NCI-H526 treated with DMSO at 0.1 percent for 48 hours (cell line): ENCODE results near the gene ADGRG1.

Experiments
- DNase-seq: peaks from one replicate; lab custom pipeline; 2025; lab: John Stamatoyannopoulos, UW

ADGRG1 gene

GRCh38 chr16:57648581-57649442 is 20.4 kb downstream of the ADGRG1 start:
- DNase-seq: peak; percentile 3

- DNase-seq: no peak
Observed at GRCh38 chr16:57649443-57649751, 21.0 kb downstream of the ADGRG1 start.

GRCh38 chr16:57649846-57650245 is 21.4 kb downstream of the ADGRG1 start:
- DNase-seq: no peak

GRCh38 chr16:57651344-57652333 is 23.2 kb downstream of the ADGRG1 start:
- DNase-seq: no peak

GRCh38 chr16:57652695-57653471 is 24.5 kb downstream of the ADGRG1 start:
- DNase-seq: no peak

- DNase-seq: no peak
Observed at GRCh38 chr16:57653936-57654335, 25.5 kb downstream of the ADGRG1 start.

GRCh38 chr16:57656342-57656955 is 28.0 kb downstream of the ADGRG1 start:
- no peak for DNase-seq

GRCh38 chr16:57657228-57657627 is 28.8 kb downstream of the ADGRG1 start:
- no peak for DNase-seq

GRCh38 chr16:57658130-57658877 is 29.9 kb downstream of the ADGRG1 start:
- no peak for DNase-seq

- no peak for DNase-seq
Observed at GRCh38 chr16:57658878-57659674, 30.6 kb downstream of the ADGRG1 start.

GRCh38 chr16:57660715-57661463 is 32.5 kb downstream of the ADGRG1 start:
- DNase-seq: no peak

- DNase-seq: no peak
Observed at GRCh38 chr16:57661510-57661909, 33.1 kb downstream of the ADGRG1 start.

- DNase-seq: no peak
Observed at GRCh38 chr16:57661936-57662906, 33.8 kb downstream of the ADGRG1 start.

- DNase-seq: no peak
Observed at GRCh38 chr16:57663436-57663835, 35.0 kb downstream of the ADGRG1 start.

- DNase-seq: no peak
Observed at GRCh38 chr16:57663917-57664661, 35.7 kb downstream of the ADGRG1 start.

- DNase-seq: no peak
Observed at GRCh38 chr16:57664662-57665025, 36.2 kb downstream of the ADGRG1 start.

- DNase-seq: no peak
Observed at GRCh38 chr16:57665541-57665940, 37.1 kb downstream of the ADGRG1 start.
